Eye (tissue), 1 donor: ENCODE data around the gene TTBK2.
A peak's percentile ranks its signal among the peaks of the same experiment; 100 is the strongest.
"Not testable (repeated sequence)": the region's sequence is repeated elsewhere in the genome, so short reads cannot be mapped to it uniquely, and the experiment has no call there.

ENCODE experiments used
- DNase-seq: peaks from one replicate; pipeline ENCODE4 v3.0.0-alpha.2; 2015

The TTBK2 gene

GRCh38 chr15:42920519-42921341 is at the start of gene TTBK2:
TSS of gene TTBK2 (minus strand) at chr15:42920778. CDS start at chr15:42878617, 42,161 bp downstream.
- peak; percentile 100 for DNase-seq

- no peak for DNase-seq
Observed at GRCh38 chr15:42964476-42964875, 43.9 kb upstream of the TTBK2 start.

- no peak for DNase-seq
Observed at GRCh38 chr15:42955518-42955917, 34.9 kb upstream of the TTBK2 start.

- DNase-seq: no peak
Observed at GRCh38 chr15:42954291-42954690, 33.7 kb upstream of the TTBK2 start.

GRCh38 chr15:42948898-42949297 is 28.3 kb upstream of the TTBK2 start:
- DNase-seq: not testable (repeated sequence)

GRCh38 chr15:42940527-42940926 is 19.9 kb upstream of the TTBK2 start:
- DNase-seq: no peak

GRCh38 chr15:42939841-42940240 is 19.3 kb upstream of the TTBK2 start:
- no peak for DNase-seq

GRCh38 chr15:42937143-42937542 is 16.6 kb upstream of the TTBK2 start:
- DNase-seq: no peak

- no peak for DNase-seq
Observed at GRCh38 chr15:42933886-42934667, 13.5 kb upstream of the TTBK2 start.

GRCh38 chr15:42932833-42933515 is 12.4 kb upstream of the TTBK2 start:
- DNase-seq: no peak

- no peak for DNase-seq
Observed at GRCh38 chr15:42931702-42932486, 11.3 kb upstream of the TTBK2 start.

- no peak for DNase-seq
Observed at GRCh38 chr15:42929306-42929848, 8.8 kb upstream of the TTBK2 start.

- peak; percentile 71 for DNase-seq
Observed at GRCh38 chr15:42921342-42921731, 759 bp upstream of the TTBK2 start.

- DNase-seq: peak; percentile 82
Observed at GRCh38 chr15:42919799-42920518, 619 bp downstream of the TTBK2 start.

GRCh38 chr15:42919308-42919707 is 1.3 kb downstream of the TTBK2 start:
- no peak for DNase-seq

GRCh38 chr15:42918047-42918446 is 2.5 kb downstream of the TTBK2 start:
- no peak for DNase-seq

- no peak for DNase-seq
Observed at GRCh38 chr15:42915654-42916315, 4.8 kb downstream of the TTBK2 start.

GRCh38 chr15:42914728-42915497 is 5.7 kb downstream of the TTBK2 start:
- no peak for DNase-seq

GRCh38 chr15:42911058-42911592 is 9.5 kb downstream of the TTBK2 start:
- DNase-seq: no peak

GRCh38 chr15:42908538-42908937 is 12.0 kb downstream of the TTBK2 start:
- DNase-seq: no peak
